ENCODE measurements around the gene SMAD3. TPM values are rescaled to one million over a fixed set of nuclear protein-coding genes. Genes with fewer than 3 reads are reported as not detected.
A peak's percentile ranks its signal among the peaks of the same experiment; 100 is the strongest.

SMAD3 gene
- total RNA-seq, 4 donors from 2014 or later: 21.2 to 32.3 (median 24.2) TPM

- H3K36me3 ChIP-seq: peaks cover 0 to 19% (median 17%) of the 10 kb centered on the region in 4 donors
- no peaks in the 10 kb centered on the region for H3K27me3 ChIP-seq
- H3K9me3 ChIP-seq: no peaks in the 10 kb centered on the region
- intact Hi-C loops (cut with DNase I): loop anchor here (10.0 kb wide), 1 partner anchor 217 kb away; no protein-coding TSS in a partner anchor
- H3K4me3 ChIP-seq: no peak overlapping the region
- WGBS: 95% methylated on average over 5 of the region's 5 CpGs
- no peak overlapping the region for H3K27ac ChIP-seq (replicated peaks in 1 of 4)
- peaks cover 30 to 60% (median 48%) of the 10 kb centered on the region in 4 donors for H3K4me1 ChIP-seq
- DNase-seq (ENCODE audit: extremely low spot score): no peak
- TF ChIP-seq EP300 (IDR thresholded peaks at IDR 0.05) (no peak), POLR2AphosphoS5 (IDR thresholded peaks at IDR 0.05) (no peak), POLR2A (IDR thresholded peaks at IDR 0.05; ENCODE audit: low read depth) (no peak)
- TF ChIP-seq, protein P1, sequence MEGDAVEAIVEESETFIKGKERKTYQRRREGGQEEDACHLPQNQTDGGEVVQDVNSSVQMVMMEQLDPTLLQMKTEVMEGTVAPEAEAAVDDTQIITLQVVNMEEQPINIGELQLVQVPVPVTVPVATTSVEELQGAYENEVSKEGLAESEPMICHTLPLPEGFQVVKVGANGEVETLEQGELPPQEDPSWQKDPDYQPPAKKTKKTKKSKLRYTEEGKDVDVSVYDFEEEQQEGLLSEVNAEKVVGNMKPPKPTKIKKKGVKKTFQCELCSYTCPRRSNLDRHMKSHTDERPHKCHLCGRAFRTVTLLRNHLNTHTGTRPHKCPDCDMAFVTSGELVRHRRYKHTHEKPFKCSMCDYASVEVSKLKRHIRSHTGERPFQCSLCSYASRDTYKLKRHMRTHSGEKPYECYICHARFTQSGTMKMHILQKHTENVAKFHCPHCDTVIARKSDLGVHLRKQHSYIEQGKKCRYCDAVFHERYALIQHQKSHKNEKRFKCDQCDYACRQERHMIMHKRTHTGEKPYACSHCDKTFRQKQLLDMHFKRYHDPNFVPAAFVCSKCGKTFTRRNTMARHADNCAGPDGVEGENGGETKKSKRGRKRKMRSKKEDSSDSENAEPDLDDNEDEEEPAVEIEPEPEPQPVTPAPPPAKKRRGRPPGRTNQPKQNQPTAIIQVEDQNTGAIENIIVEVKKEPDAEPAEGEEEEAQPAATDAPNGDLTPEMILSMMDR (IDR thresholded peaks at IDR 0.05): no peak
Measured at GRCh38 chr15:67161412-67161811, 96.0 kb downstream of the SMAD3 start.

GRCh38 chr15:67161881-67162280 is 96.5 kb downstream of the SMAD3 start:
- TF ChIP-seq, protein P1 (IDR thresholded peaks at IDR 0.05): no peak
- TF ChIP-seq EP300 (IDR thresholded peaks at IDR 0.05) (no peak), POLR2AphosphoS5 (IDR thresholded peaks at IDR 0.05) (no peak), POLR2A (IDR thresholded peaks at IDR 0.05; ENCODE audit: low read depth) (no peak)
- Histone ChIP-seq H3K27ac (replicated peaks in 1 of 4) (no peak overlapping the region), H3K9me3 (no peaks in the 10 kb centered on the region), H3K4me1 (peaks cover 30 to 65% (median 52%) of the 10 kb centered on the region in 4 donors), H3K4me3 (no peak overlapping the region), H3K36me3 (peaks cover 0 to 23% (median 22%) of the 10 kb centered on the region in 4 donors), H3K27me3 (no peaks in the 10 kb centered on the region)
- WGBS: 87% methylated on average over 4 of the region's 4 CpGs
- intact Hi-C loops (cut with DNase I): loop anchor here (10.0 kb wide), 1 partner anchor 217 kb away; no protein-coding TSS in a partner anchor
- no peak for DNase-seq (ENCODE audit: extremely low spot score)

GRCh38 chr15:67163180-67163579 is 97.8 kb downstream of the SMAD3 start:
- H3K36me3 ChIP-seq: peaks cover 0 to 36% (median 29%) of the 10 kb centered on the region in 4 donors
- intact Hi-C loops (cut with DNase I): loop anchor here (10.0 kb wide), 1 partner anchor 218 kb away; no protein-coding TSS in a partner anchor
- TF ChIP-seq, protein P1 (IDR thresholded peaks at IDR 0.05): no peak
- TF ChIP-seq POLR2AphosphoS5 (IDR thresholded peaks at IDR 0.05) (no peak), EP300 (IDR thresholded peaks at IDR 0.05) (no peak), POLR2A (IDR thresholded peaks at IDR 0.05; ENCODE audit: low read depth) (no peak)
- no peak overlapping the region for H3K4me3 ChIP-seq
- peaks cover 28 to 66% (median 56%) of the 10 kb centered on the region in 4 donors for H3K4me1 ChIP-seq
- WGBS: 98% methylated on average over 6 of the region's 6 CpGs
- no peak for DNase-seq (ENCODE audit: extremely low spot score)
- H3K27me3 ChIP-seq: no peaks in the 10 kb centered on the region
- H3K27ac ChIP-seq (replicated peaks in 1 of 4): no peak overlapping the region
- H3K9me3 ChIP-seq: no peaks in the 10 kb centered on the region

- no peaks in the 10 kb centered on the region for H3K9me3 ChIP-seq
- DNase-seq (ENCODE audit: extremely low spot score): no peak
- H3K4me3 ChIP-seq: no peak overlapping the region
- no peak overlapping the region for H3K27ac ChIP-seq (replicated peaks in 1 of 4)
- intact Hi-C loops (cut with DNase I): loop anchor here (10.0 kb wide), 1 partner anchor 220 kb away; no protein-coding TSS in a partner anchor
- no peak for TF ChIP-seq POLR2AphosphoS5 (IDR thresholded peaks at IDR 0.05)
- H3K36me3 ChIP-seq: peaks cover 0 to 47% (median 31%) of the 10 kb centered on the region in 4 donors
- peaks cover 22 to 64% (median 56%) of the 10 kb centered on the region in 4 donors for H3K4me1 ChIP-seq
- 75% methylated on average over 5 of the region's 5 CpGs for WGBS
- no peaks in the 10 kb centered on the region for H3K27me3 ChIP-seq
Measured at GRCh38 chr15:67164401-67164791, 99.0 kb downstream of the SMAD3 start.

DNA sequence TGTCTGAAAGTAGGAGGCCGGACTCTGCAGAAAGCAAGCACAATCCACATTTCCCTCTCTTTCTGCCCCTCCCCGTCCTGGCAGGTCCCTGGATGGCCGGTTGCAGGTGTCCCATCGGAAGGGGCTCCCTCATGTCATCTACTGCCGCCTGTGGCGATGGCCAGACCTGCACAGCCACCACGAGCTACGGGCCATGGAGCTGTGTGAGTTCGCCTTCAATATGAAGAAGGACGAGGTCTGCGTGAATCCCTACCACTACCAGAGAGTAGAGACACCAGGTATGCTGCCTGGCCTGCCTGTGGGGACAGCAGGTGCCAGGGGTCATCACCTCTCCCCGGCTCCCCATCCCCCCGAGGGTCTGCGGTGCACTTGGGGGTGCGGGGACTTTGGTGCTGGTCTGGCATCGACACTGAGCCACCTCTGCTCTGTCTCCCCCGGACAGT is 99.4 kb downstream of the SMAD3 start:
- H3K4me1 ChIP-seq: peaks cover 22 to 64% (median 56%) of the 10 kb centered on the region in 4 donors
- H3K36me3 ChIP-seq: peaks cover 0 to 50% (median 33%) of the 10 kb centered on the region in 4 donors
- TF ChIP-seq, protein P1 (IDR thresholded peaks at IDR 0.05): no peak
- TF ChIP-seq POLR2AphosphoS5 (IDR thresholded peaks at IDR 0.05) (no peak), EP300 (IDR thresholded peaks at IDR 0.05) (no peak), POLR2A (IDR thresholded peaks at IDR 0.05; ENCODE audit: low read depth) (no peak)
- no peak overlapping the region for H3K4me3 ChIP-seq
- 80% methylated on average over 11 of the region's 17 CpGs for WGBS
- peak overlapping the region in 2 of 4 donors; percentile 6 to 42 for H3K27ac ChIP-seq (replicated peaks in 1 of 4)
- DNase-seq (ENCODE audit: extremely low spot score): no peak
- intact Hi-C loops (cut with DNase I): loop anchor here (10.0 kb wide), 1 partner anchor 220 kb away; no protein-coding TSS in a partner anchor
- H3K27me3 ChIP-seq: no peaks in the 10 kb centered on the region
- no peaks in the 10 kb centered on the region for H3K9me3 ChIP-seq

Measured in esophagus muscularis mucosa (tissue), 4 donors.